Right cardiac atrium (tissue), 5 donors: ENCODE results near the gene YIPF6. TPM values are rescaled to one million over a fixed set of nuclear protein-coding genes. Genes with fewer than 3 reads are reported as not detected.
A peak's percentile ranks its signal among the peaks of the same experiment; 100 is the strongest.
"Not testable (repeated sequence)": the region's sequence is repeated elsewhere in the genome, so short reads cannot be mapped to it uniquely, and the experiment has no call there.

Experiments used
- ATAC-seq, 2 donors: fragments of 200-7000 bp; cut with Tn5 transposase; one replicate each; pipeline versions ENCODE4 v1.8.0 to v1.9.1; 2020; ENCODE audit warnings: moderate library complexity in 2 of 2, mild to moderate bottlenecking in 1 of 2
- DNase-seq, 3 donors: peaks; one replicate each; pipeline ENCODE4 v3.0.0-alpha.2; 2020
- H3K27ac ChIP-seq: one replicate; pipeline ENCODE4 v1.5.1; 2013; ENCODE audit warnings: mild to moderate bottlenecking, low read length, control low read depth, moderate library complexity
- H3K27me3 ChIP-seq: one replicate; pipeline ENCODE4 v1.6.1; 2013; ENCODE audit not compliant: control insufficient read depth, insufficient read depth
- H3K4me1 ChIP-seq: one replicate; pipeline ENCODE4 v1.6.1; 2013; ENCODE audit warnings: low read length; ENCODE audit not compliant: control insufficient read depth, insufficient read depth
- H3K4me3 ChIP-seq: one replicate; pipeline ENCODE4 v1.5.1; 2013; ENCODE audit warnings: low read length, control low read depth
- H3K9me3 ChIP-seq: one replicate; pipeline ENCODE4 v1.6.1; 2013; ENCODE audit warnings: low read length; ENCODE audit not compliant: control insufficient read depth
- whole genome bisulfite sequencing: extraction: QIAGEN DNeasy Blood & Tissue Kit; methylation state at CpG from one replicate; pipeline ENCODE4 v1.1.7; 2013; 5-methylcytosine and 5-hydroxymethylcytosine counted together
- intact Hi-C, 4 donors: fragments of 100-400 bp; cut with DNase I; formaldehyde crosslinking; loops; one replicate each; pipeline versions ENCODE4 v1.11.0 to v1.14.0; 2022 to 2023
- polyA plus RNA-seq: library from polyadenylated mRNA; stranded (reverse); fragments of 200-250 nt; gene quantifications from one replicate; pipeline ENCODE4 v1.2.3, GENCODE V29; 2013
- total RNA-seq, 4 donors: library from RNA; stranded (reverse); fragmentation: NEBNext Ultra II Directional; extraction: Animal tissue kit (Norgen Biotek cat#: 25700); gene quantifications; one replicate each; pipeline ENCODE4 v1.2.1, GENCODE V29; 2021
- donor health status: healthy with polysubstance abuse.
- donor health status: DM: no; HTN: yes; CAD: no.
- donor health status: DM: no; HTN: no; CAD: no.
- donor health status: DM: no; HTN: yes; CAD: no; lungs with severe emphysema.
- donor health status: DM: yes; HTN: yes; CAD: no.

Gene YIPF6
- total and polyA plus RNA-seq, 5 donors = 9.5 to 32.4 (median 25.0) TPM

- DNase-seq, ATAC-seq, H3K4me1 ChIP-seq, H3K27me3 ChIP-seq, H3K27ac ChIP-seq, H3K9me3 ChIP-seq, intact Hi-C loops, H3K4me3 ChIP-seq: not testable (repeated sequence)
- WGBS = 96% methylated on average over 4 of the region's 4 CpGs
These were observed 61.1 kb downstream of the YIPF6 start for GRCh38 chrX:68559905-68560304.

- intact Hi-C loops = no loop called here
- ATAC-seq (no peak), DNase-seq (no peak)
- WGBS = 94% methylated on average over 2 of the region's 2 CpGs
- Histone ChIP-seq H3K27me3 (no peaks in the 10 kb centered on the region), H3K27ac (no peak overlapping the region), H3K9me3 (no peaks in the 10 kb centered on the region), H3K4me1 (no peaks in the 10 kb centered on the region), H3K4me3 (no peak overlapping the region)
These were observed 69.3 kb downstream of the YIPF6 start for GRCh38 chrX:68568136-68568535.

GRCh38 chrX:68570598-68570997, 71.7 kb downstream of the YIPF6 start:
- no peaks in the 10 kb centered on the region for H3K4me1 ChIP-seq

GRCh38 chrX:68571292-68571609, 72.4 kb downstream of the YIPF6 start:
- Histone ChIP-seq H3K27me3 (no peaks in the 10 kb centered on the region), H3K27ac (no peak overlapping the region), H3K4me3 (no peak overlapping the region), H3K9me3 (no peaks in the 10 kb centered on the region), H3K4me1 (no peaks in the 10 kb centered on the region)
- DNase-seq = no peak
- ATAC-seq = no peak
- 82% methylated on average over 3 of the region's 3 CpGs for WGBS
- intact Hi-C loops = no loop called here

More at GRCh38 chrX:68570598-68570997, 71.7 kb downstream of the YIPF6 start:
- ATAC-seq = no peak
- Histone ChIP-seq H3K4me3 (no peak overlapping the region), H3K9me3 (no peaks in the 10 kb centered on the region), H3K27me3 (no peaks in the 10 kb centered on the region), H3K27ac (no peak overlapping the region)
- WGBS = 87% methylated on average over 4 of the region's 4 CpGs
- intact Hi-C loops = no loop called here
- DNase-seq = no peak

- DNase-seq (no peak), ATAC-seq (peak in 1 of 2 donors; percentile 93)
- Histone ChIP-seq H3K4me3 (no peak overlapping the region), H3K4me1 (no peaks in the 10 kb centered on the region), H3K9me3 (no peaks in the 10 kb centered on the region), H3K27ac (no peak overlapping the region), H3K27me3 (no peaks in the 10 kb centered on the region)
- WGBS = 86% methylated on average over 2 of the region's 2 CpGs
- intact Hi-C loops = no loop called here
These were observed 72.9 kb downstream of the YIPF6 start for GRCh38 chrX:68571610-68572311.

GRCh38 chrX:68574240-68574639, 75.4 kb downstream of the YIPF6 start:
- no peak overlapping the region for H3K27ac ChIP-seq
- H3K27me3 ChIP-seq = no peaks in the 10 kb centered on the region
- 95% methylated on average over 3 of the region's 3 CpGs for WGBS
- H3K4me1 ChIP-seq = no peaks in the 10 kb centered on the region
- DNase-seq (no peak), ATAC-seq (no peak)
- H3K4me3 ChIP-seq = no peak overlapping the region
- intact Hi-C loops = no loop called here
- no peaks in the 10 kb centered on the region for H3K9me3 ChIP-seq

- WGBS = 92% methylated on average over 3 of the region's 3 CpGs
- Histone ChIP-seq H3K9me3 (no peaks in the 10 kb centered on the region), H3K4me1 (no peaks in the 10 kb centered on the region), H3K4me3 (no peak overlapping the region), H3K27me3 (no peaks in the 10 kb centered on the region), H3K27ac (no peak overlapping the region)
- intact Hi-C loops = no loop called here
- DNase-seq (no peak), ATAC-seq (no peak)
These were observed 81.0 kb downstream of the YIPF6 start for GRCh38 chrX:68579810-68580209.

- H3K4me3 ChIP-seq = no peak overlapping the region
- WGBS = 90% methylated on average over 2 of the region's 2 CpGs
- intact Hi-C loops = no loop called here
- no peaks in the 10 kb centered on the region for H3K9me3 ChIP-seq
- no peak for ATAC-seq
- H3K27ac ChIP-seq = no peak overlapping the region
- H3K27me3 ChIP-seq = no peaks in the 10 kb centered on the region
- no peak for DNase-seq
- no peaks in the 10 kb centered on the region for H3K4me1 ChIP-seq
These were observed 85.4 kb downstream of the YIPF6 start for GRCh38 chrX:68584221-68584620.

Other genes starting within 250 kb of the YIPF6 start
- 1 to 10 TPM; 4.1 to 5.2 (median 4.9) TPM for gene OPHN1, start 65.6 kb upstream of the YIPF6 start, total RNA-seq
- 1.1 TPM for gene OPHN1, start 65.6 kb upstream of the YIPF6 start, polyA plus RNA-seq
- 10 to 100 TPM; 10.2 to 12.2 (median 10.5) TPM for gene STARD8, start 148.6 kb downstream of the YIPF6 start, total RNA-seq
- 6.0 TPM for gene STARD8, start 148.6 kb downstream of the YIPF6 start, polyA plus RNA-seq